Transverse colon (tissue), 4 donors: ENCODE data around the gene MAPKAP1. TPM values are rescaled to one million over a fixed set of nuclear protein-coding genes. Genes with fewer than 3 reads are reported as not detected.

ENCODE experiments used
- DNase-seq: peaks from one replicate; pipeline ENCODE4 v3.0.0-alpha.2; 2019
- H3K27ac ChIP-seq, 4 donors: fragments of 200-600 bp; sonication (generic); 2 replicates each; pipeline ENCODE4 v1.5.1; 2016 to 2018; ENCODE audit warnings: inconsistent platforms in 4 of 4
- H3K27me3 ChIP-seq: fragments of 200-600 bp; sonication (generic); 2 replicates; pipeline ENCODE4 v1.5.1; 2017; ENCODE audit warnings: inconsistent platforms
- H3K36me3 ChIP-seq, 4 donors: fragments of 200-600 bp; sonication (generic); 2 replicates each; pipeline ENCODE4 v1.5.1; 2017 to 2019; ENCODE audit warnings: inconsistent platforms in 4 of 4
- H3K4me1 ChIP-seq, 4 donors: fragments of 200-600 bp; sonication (generic); 2 replicates each; pipeline ENCODE4 v1.5.1; 2017 to 2020; ENCODE audit warnings: inconsistent platforms in 4 of 4
- H3K4me3 ChIP-seq, 4 donors: fragments of 200-600 bp; sonication (generic); 1 replicate in 1 of 4; 2 replicates in 3 of 4; pipeline versions ENCODE4 v1.5.1 to v1.6.1; 2017 to 2019; ENCODE audit warnings: inconsistent platforms in 4 of 4
- H3K9me3 ChIP-seq, 2 donors: fragments of 200-600 bp; sonication (generic); 2 replicates each; pipeline ENCODE4 v1.5.1; 2017 to 2019; ENCODE audit warnings: inconsistent platforms in 2 of 2
- CTCF ChIP-seq, 5 experiments: fragments of 200-600 bp in 3 of 5; fragments of 450-650 bp in 2 of 5; sonication (generic) in 3 of 5; IDR thresholded peaks; 1 replicate in 2 of 5; 2 replicates in 3 of 5; pipeline ENCODE4 v1.5.1; 2016 to 2017; ENCODE audit warnings: antibody characterized with exemption in 5 of 5, inconsistent platforms in 3 of 5, mild to moderate bottlenecking in 2 of 5, moderate library complexity in 1 of 5
- EP300 ChIP-seq: sonication (generic); formaldehyde crosslinking; IDR thresholded peaks from one replicate; pipeline ENCODE4 v1.6.1; 2017; ENCODE audit warnings: antibody characterized with exemption, low read depth
- POLR2A ChIP-seq: fragments of 450-650 bp; IDR thresholded peaks from one replicate; pipeline ENCODE4 v1.6.1; 2016; ENCODE audit warnings: antibody characterized with exemption, mild to moderate bottlenecking, moderate library complexity
- POLR2AphosphoS5 ChIP-seq, 3 donors: sonication (generic); formaldehyde crosslinking; IDR thresholded peaks; one replicate each; pipeline ENCODE4 v1.6.1; 2016; ENCODE audit warnings: antibody characterized with exemption in 3 of 3
- WGBS, 2 donors: methylation state at CpG; one replicate each; pipeline ENCODE4 v1.1.5; 2018; ENCODE audit warnings: low coverage in 1 of 2; 5-methylcytosine and 5-hydroxymethylcytosine counted together
- in situ Hi-C, 4 donors: fragments of 200-750 bp; cut with MboI; loops; one replicate each; pipeline versions ENCODE4 v1.15.0 to v1.15.1; 2017; ENCODE audit warnings: low sequenced_read_pairs in 3 of 4, low pct_ligation_motif_present in 1 of 4, low pct_unique_long_range_greater_than_20kb in 1 of 4
- intact Hi-C: fragments of 100-400 bp; cut with DNase I; formaldehyde crosslinking; loops from one replicate; pipeline ENCODE4 v1.15.1; 2023; ENCODE audit warnings: low total_unique reads
- total RNA-seq, 4 donors: library from RNA; depleted of rRNA; stranded (reverse); fragments of >200 nt; gene quantifications; one replicate each; pipeline ENCODE4 v1.1.0, GENCODE V29; 2016

MAPKAP1 gene
- total RNA-seq, 4 donors from 2014 or later, result 59.8 to 83.4 (median 71.2) TPM

- peak; percentile 20 for DNase-seq
- H3K36me3 ChIP-seq, result no peaks in the 10 kb centered on the region
- H3K4me3 ChIP-seq, result no peak overlapping the region
- intact Hi-C loops (loop anchor here (5.0 kb wide), 1 partner anchor 224 kb away; no protein-coding TSS in a partner anchor), in situ Hi-C loops (loop anchor here in 3 of 4 donors (10.0 to 25.0 kb wide), 2 partner anchors 77 to 219 kb away; no protein-coding TSS in a partner anchor)
- no peaks in the 10 kb centered on the region for H3K27me3 ChIP-seq
- TF ChIP-seq CTCF (IDR thresholded peaks at IDR 0.05), result peak; percentile 50 to 78 (median 60)
- TF ChIP-seq POLR2A, result no peak
- peaks cover 17 to 34% (median 24%) of the 10 kb centered on the region in 4 donors for H3K4me1 ChIP-seq
- 43 to 69% methylated on average over 2 to 7 of the region's 7 CpGs for WGBS, 2 donors
- H3K9me3 ChIP-seq, result no peaks in the 10 kb centered on the region
- H3K27ac ChIP-seq, result no peak overlapping the region
These were observed 75.5 kb downstream of the MAPKAP1 start for GRCh38 chr9:125631391-125632085.

- H3K27ac ChIP-seq, result no peak overlapping the region
- no peaks in the 10 kb centered on the region for H3K27me3 ChIP-seq
- intact Hi-C loops, result loop anchor here (5.0 kb wide), 1 partner anchor 223 kb away; no protein-coding TSS in a partner anchor
- no peaks in the 10 kb centered on the region for H3K36me3 ChIP-seq
- DNase-seq, result no peak
- peaks cover 17 to 39% (median 31%) of the 10 kb centered on the region in 4 donors for H3K4me1 ChIP-seq
- no peaks in the 10 kb centered on the region for H3K9me3 ChIP-seq
- WGBS, 2 donors, result 95% methylated on average over 1 of the region's 1 CpG; no CpG with 5 or more reads in 1 of the 2 donors
- TF ChIP-seq POLR2AphosphoS5 (IDR thresholded peaks at IDR 0.05) (no peak), POLR2A (no peak), CTCF (IDR thresholded peaks at IDR 0.05) (no peak), EP300 (no peak)
- in situ Hi-C loops, result loop anchor here in 3 of 4 donors (10.0 to 25.0 kb wide), 2 partner anchors 76 to 218 kb away; no protein-coding TSS in a partner anchor
- H3K4me3 ChIP-seq, result no peak overlapping the region
These were observed 76.6 kb downstream of the MAPKAP1 start for GRCh38 chr9:125630436-125630835.

GRCh38 chr9:125629446-125629845 lies 77.6 kb downstream of the MAPKAP1 start:
- no peak for DNase-seq
- in situ Hi-C loops, result loop anchor here in 3 of 4 donors (25.0 kb wide), 1 partner anchor 217 kb away; no protein-coding TSS in a partner anchor
- Histone ChIP-seq H3K4me1 (peaks cover 17 to 41% (median 31%) of the 10 kb centered on the region in 4 donors), H3K9me3 (no peaks in the 10 kb centered on the region), H3K4me3 (no peak overlapping the region), H3K27me3 (no peaks in the 10 kb centered on the region), H3K27ac (no peak overlapping the region), H3K36me3 (no peaks in the 10 kb centered on the region)
- WGBS, 2 donors, result 86 to 100% methylated on average over 3 of the region's 3 CpGs
- intact Hi-C loops, result no loop called here
- TF ChIP-seq POLR2A (no peak), CTCF (IDR thresholded peaks at IDR 0.05) (no peak), EP300 (no peak)

- intact Hi-C loops (no loop called here), in situ Hi-C loops (loop anchor here in 3 of 4 donors (25.0 kb wide), 1 partner anchor 214 kb away; no protein-coding TSS in a partner anchor)
- Histone ChIP-seq H3K27ac (no peak overlapping the region), H3K4me1 (peaks cover 0 to 12% (median 8%) of the 10 kb centered on the region in 4 donors), H3K36me3 (no peaks in the 10 kb centered on the region), H3K4me3 (no peak overlapping the region), H3K9me3 (no peaks in the 10 kb centered on the region), H3K27me3 (no peaks in the 10 kb centered on the region)
- TF ChIP-seq EP300 (no peak), POLR2AphosphoS5 (IDR thresholded peaks at IDR 0.05) (no peak), POLR2A (no peak), CTCF (IDR thresholded peaks at IDR 0.05) (no peak)
- DNase-seq, result no peak
These were observed 80.8 kb downstream of the MAPKAP1 start for GRCh38 chr9:125626187-125626586.
